ENCODE measurements around the gene KRTAP10-8. TPM values are rescaled to one million over a fixed set of nuclear protein-coding genes. Genes with fewer than 3 reads are reported as not detected.

Gene KRTAP10-8, protein sequence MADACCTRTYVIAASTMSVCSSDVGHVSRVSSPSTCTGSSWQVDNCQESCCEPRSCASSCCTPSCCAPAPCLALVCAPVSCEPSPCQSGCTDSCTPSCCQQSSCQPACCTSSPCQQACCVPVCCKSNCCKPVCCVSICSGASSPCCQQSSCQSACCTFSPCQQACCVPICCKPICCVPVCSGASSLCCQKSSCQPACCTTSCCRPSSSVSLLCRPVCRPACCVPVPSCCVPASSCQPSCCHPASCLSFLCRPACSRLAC
- total RNA-seq, result not detected

DNA sequence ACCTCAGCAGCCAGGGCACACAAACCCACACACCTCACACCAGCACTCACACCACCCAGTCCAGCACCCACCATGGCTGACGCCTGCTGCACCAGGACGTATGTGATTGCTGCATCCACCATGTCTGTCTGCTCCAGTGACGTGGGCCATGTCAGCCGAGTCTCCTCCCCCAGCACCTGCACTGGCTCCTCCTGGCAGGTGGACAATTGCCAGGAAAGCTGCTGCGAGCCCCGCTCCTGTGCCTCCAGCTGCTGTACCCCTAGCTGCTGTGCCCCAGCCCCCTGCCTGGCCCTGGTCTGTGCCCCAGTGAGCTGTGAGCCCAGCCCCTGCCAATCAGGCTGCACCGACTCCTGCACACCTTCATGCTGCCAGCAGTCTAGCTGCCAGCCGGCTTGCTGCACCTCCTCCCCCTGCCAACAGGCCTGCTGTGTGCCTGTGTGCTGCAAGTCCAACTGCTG lies at the start of gene KRTAP10-8:
TSS of gene KRTAP10-8 (plus strand) at position 51 of the 458 bp plus-strand sequence. CDS start at position 73, 22 bp downstream.
- Histone ChIP-seq H3K4me3 (no peak within 1 kb of the TSS), H3K9me3 (no peaks in the 10 kb centered on the region), H3K27ac (no peak within 1 kb of the TSS), H3K4me1 (no peaks in the 10 kb centered on the region), H3K27me3 (no peaks in the 10 kb centered on the region), H3K36me3 (no peaks in the 10 kb centered on the region), H3K9ac (ENCODE audit: low read depth in 2 of 2, low read length in 2 of 2) (no peak within 1 kb of the TSS)
- no peak for DNase-seq
- intact Hi-C loops (cut with DNase I), result no loop called here
- TF ChIP-seq, protein P1, sequence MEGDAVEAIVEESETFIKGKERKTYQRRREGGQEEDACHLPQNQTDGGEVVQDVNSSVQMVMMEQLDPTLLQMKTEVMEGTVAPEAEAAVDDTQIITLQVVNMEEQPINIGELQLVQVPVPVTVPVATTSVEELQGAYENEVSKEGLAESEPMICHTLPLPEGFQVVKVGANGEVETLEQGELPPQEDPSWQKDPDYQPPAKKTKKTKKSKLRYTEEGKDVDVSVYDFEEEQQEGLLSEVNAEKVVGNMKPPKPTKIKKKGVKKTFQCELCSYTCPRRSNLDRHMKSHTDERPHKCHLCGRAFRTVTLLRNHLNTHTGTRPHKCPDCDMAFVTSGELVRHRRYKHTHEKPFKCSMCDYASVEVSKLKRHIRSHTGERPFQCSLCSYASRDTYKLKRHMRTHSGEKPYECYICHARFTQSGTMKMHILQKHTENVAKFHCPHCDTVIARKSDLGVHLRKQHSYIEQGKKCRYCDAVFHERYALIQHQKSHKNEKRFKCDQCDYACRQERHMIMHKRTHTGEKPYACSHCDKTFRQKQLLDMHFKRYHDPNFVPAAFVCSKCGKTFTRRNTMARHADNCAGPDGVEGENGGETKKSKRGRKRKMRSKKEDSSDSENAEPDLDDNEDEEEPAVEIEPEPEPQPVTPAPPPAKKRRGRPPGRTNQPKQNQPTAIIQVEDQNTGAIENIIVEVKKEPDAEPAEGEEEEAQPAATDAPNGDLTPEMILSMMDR (IDR thresholded peaks at IDR 0.05), result no peak

DNA sequence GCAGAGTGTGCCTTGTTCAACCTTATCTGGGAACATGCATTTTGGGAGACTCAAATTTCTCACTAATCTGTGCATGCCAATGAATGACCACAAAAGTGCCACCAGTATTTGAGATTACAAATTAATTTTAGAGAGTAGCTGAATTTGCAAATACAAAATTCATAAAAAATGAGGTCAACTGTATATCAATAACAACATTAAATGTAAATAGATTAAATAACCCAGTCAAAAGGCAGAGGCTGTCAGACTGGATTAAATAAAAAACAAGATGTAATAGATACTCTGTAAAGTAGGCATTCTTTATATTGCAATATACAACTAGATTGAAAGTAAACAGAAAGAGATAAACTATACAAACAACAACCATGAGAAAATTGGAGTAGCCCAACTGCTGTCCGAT lies 47.8 kb upstream of the KRTAP10-8 start:
- Histone ChIP-seq H3K4me1 (no peaks in the 10 kb centered on the region), H3K27ac (no peak overlapping the region), H3K27me3 (no peaks in the 10 kb centered on the region), H3K36me3 (no peaks in the 10 kb centered on the region), H3K9ac (ENCODE audit: low read depth in 2 of 2, low read length in 2 of 2) (no peak overlapping the region), H3K4me3 (no peak overlapping the region), H3K9me3 (no peaks in the 10 kb centered on the region)
- no peak for DNase-seq
- intact Hi-C loops (cut with DNase I), result no loop called here
- TF ChIP-seq, protein P1 (IDR thresholded peaks at IDR 0.05), result no peak

DNA sequence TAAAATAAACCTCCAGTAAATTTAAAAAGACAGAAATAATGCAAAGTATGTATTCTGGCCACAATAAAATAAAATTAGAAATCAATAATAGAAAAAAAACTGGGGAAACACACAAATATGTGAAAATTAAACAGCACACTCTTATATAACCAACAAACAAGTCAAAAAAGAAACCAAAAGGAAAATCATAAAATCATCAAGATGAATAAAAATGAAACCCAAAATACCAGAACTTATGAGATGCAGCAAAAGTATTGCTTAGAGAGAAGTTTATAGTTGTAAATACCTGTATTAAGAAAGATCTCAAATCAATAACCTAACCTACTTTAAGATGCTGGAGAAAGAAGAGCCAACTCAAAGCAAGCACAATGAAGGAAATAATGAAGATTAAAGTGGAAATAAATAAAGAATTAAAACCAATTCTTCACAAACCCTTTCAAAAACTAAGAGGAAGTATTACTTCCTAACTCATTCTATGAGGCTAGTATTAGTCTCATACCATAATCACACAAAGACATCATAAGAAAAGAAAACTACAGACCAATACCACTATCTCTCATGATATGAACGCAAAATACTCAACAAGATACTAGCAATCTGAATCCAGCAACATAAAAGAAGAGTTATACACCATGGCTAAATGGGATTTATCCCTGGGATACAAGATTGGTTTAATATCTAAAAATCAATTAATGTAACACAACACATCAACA lies 46.8 kb upstream of the KRTAP10-8 start:
- TF ChIP-seq, protein P1 (IDR thresholded peaks at IDR 0.05), result no peak
- H3K27ac ChIP-seq, result no peak overlapping the region
- intact Hi-C loops (cut with DNase I), result no loop called here
- no peaks in the 10 kb centered on the region for H3K4me1 ChIP-seq
- no peak overlapping the region for H3K4me3 ChIP-seq
- no peak overlapping the region for H3K9ac ChIP-seq (ENCODE audit: low read depth in 2 of 2, low read length in 2 of 2)
- no peaks in the 10 kb centered on the region for H3K36me3 ChIP-seq
- DNase-seq, result no peak
- no peaks in the 10 kb centered on the region for H3K9me3 ChIP-seq
- H3K27me3 ChIP-seq, result no peaks in the 10 kb centered on the region

DNA sequence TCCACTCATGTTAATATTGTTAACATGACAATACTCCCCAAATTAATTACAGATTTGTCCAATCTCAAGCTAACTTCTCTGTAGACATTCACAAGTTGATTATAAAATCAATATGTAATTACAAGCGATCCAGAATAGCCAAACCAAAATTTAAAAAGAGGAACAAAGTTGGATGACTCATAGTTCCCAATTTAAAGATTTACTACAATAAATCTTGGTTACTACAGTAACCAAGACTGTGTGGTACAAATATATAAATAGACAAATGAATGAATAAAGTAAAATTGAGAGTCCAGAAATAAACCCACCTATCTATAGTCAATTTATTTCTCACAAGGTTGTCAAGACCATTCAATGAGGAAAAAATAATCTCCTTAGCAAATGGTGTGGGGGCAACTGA lies 45.5 kb upstream of the KRTAP10-8 start:
- no peaks in the 10 kb centered on the region for H3K4me1 ChIP-seq
- no peaks in the 10 kb centered on the region for H3K9me3 ChIP-seq
- H3K27ac ChIP-seq, result no peak overlapping the region
- no peak for DNase-seq
- TF ChIP-seq, protein P1 (IDR thresholded peaks at IDR 0.05), result no peak
- no peaks in the 10 kb centered on the region for H3K36me3 ChIP-seq
- no peaks in the 10 kb centered on the region for H3K27me3 ChIP-seq
- H3K4me3 ChIP-seq, result no peak overlapping the region
- no peak overlapping the region for H3K9ac ChIP-seq (ENCODE audit: low read depth in 2 of 2, low read length in 2 of 2)
- intact Hi-C loops (cut with DNase I), result no loop called here

DNA sequence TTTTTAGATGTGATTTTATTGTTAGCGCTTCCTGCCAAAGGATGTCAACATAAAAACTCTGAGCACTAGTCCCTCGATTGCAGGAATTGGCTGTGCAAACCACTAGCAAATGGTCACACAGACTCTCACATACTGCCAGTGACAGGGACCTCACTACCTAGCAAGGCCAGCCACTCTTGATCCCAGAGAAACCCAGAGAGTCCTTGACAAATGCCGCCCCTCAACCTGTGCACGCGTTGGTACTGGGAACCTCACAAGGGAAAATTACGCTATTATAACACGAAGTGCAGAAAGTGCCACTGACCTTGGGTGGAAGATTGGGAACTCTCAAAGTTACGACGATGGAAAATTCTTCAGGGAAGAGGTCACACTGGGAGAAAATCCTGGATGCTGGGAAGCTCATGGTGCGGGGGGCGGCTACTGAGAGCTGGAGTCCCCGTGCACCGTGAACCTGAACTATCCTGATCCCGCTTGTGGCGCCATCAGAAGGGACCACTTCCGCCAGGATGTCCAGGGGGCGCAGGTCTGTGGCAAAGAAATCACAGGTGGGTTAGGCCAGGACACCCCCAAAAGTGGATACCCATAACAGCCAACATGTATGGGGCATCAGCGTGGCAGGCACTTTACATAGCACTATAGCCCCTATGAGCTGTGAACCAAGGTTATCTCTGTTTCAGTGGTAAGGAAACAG lies 44.3 kb upstream of the KRTAP10-8 start:
- TF ChIP-seq, protein P1 (IDR thresholded peaks at IDR 0.05), result no peak
- Histone ChIP-seq H3K27ac (no peak overlapping the region), H3K27me3 (no peaks in the 10 kb centered on the region), H3K9me3 (no peaks in the 10 kb centered on the region), H3K4me1 (no peaks in the 10 kb centered on the region), H3K9ac (ENCODE audit: low read depth in 2 of 2, low read length in 2 of 2) (no peak overlapping the region), H3K36me3 (no peaks in the 10 kb centered on the region), H3K4me3 (no peak overlapping the region)
- DNase-seq, result no peak
- intact Hi-C loops (cut with DNase I), result no loop called here

Data from colonic mucosa (tissue), 4 donors.